ENCODE measurements around the gene UBLCP1. TPM values are rescaled to one million over a fixed set of nuclear protein-coding genes. Genes with fewer than 3 reads are reported as not detected.

The UBLCP1 gene
- total RNA-seq, 6 donors from 2014 or later = 8.4 to 36.1 (median 24.6) TPM

DNA sequence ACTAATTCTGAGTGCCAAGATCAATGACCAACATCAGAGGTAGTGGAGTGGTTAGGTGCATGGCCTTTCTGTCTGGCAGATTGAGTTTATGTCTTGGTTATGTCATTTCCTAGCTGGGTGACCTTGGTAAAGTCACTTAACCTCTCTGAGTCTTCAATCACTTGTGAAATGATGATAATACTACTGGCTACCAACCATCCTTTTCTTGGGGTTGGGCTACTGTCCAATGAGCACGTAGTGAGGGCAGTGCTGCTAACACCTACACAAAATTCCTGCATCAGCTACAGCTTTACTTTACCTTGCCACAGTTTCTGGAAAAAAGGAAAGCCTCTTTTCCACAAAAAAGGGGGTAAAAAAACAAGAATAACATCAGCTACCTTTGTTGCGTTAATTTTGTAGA lies 54.8 kb downstream of the UBLCP1 start:
- DNase-seq (no peak), ATAC-seq (ENCODE audit: low FRiP score in 2 of 2) (no peak)
- Histone ChIP-seq H3K27ac (no peak overlapping the region), H3K4me3 (no peak overlapping the region), H3K36me3 (no peaks in the 10 kb centered on the region), H3K9me3 (no peaks in the 10 kb centered on the region), H3K4me1 (no peaks in the 10 kb centered on the region), H3K27me3 (no peaks in the 10 kb centered on the region)
- TF ChIP-seq POLR2A (IDR thresholded peaks at IDR 0.05) = no peak
- no peak for TF ChIP-seq POLR2AphosphoS5 (IDR thresholded peaks at IDR 0.05)
- no peak for TF ChIP-seq EP300 (IDR thresholded peaks at IDR 0.05)
- TF ChIP-seq, protein P1, sequence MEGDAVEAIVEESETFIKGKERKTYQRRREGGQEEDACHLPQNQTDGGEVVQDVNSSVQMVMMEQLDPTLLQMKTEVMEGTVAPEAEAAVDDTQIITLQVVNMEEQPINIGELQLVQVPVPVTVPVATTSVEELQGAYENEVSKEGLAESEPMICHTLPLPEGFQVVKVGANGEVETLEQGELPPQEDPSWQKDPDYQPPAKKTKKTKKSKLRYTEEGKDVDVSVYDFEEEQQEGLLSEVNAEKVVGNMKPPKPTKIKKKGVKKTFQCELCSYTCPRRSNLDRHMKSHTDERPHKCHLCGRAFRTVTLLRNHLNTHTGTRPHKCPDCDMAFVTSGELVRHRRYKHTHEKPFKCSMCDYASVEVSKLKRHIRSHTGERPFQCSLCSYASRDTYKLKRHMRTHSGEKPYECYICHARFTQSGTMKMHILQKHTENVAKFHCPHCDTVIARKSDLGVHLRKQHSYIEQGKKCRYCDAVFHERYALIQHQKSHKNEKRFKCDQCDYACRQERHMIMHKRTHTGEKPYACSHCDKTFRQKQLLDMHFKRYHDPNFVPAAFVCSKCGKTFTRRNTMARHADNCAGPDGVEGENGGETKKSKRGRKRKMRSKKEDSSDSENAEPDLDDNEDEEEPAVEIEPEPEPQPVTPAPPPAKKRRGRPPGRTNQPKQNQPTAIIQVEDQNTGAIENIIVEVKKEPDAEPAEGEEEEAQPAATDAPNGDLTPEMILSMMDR (IDR thresholded peaks at IDR 0.05) = no peak
- WGBS, 2 donors = 71% methylated on average over 2 of the region's 2 CpGs

- no peaks in the 10 kb centered on the region for H3K9me3 ChIP-seq
- H3K4me1 ChIP-seq = no peaks in the 10 kb centered on the region
- no peak overlapping the region for H3K4me3 ChIP-seq
- ATAC-seq (ENCODE audit: low FRiP score in 2 of 2) (no peak), DNase-seq (no peak)
- TF ChIP-seq POLR2AphosphoS5 (IDR thresholded peaks at IDR 0.05) (no peak), POLR2A (IDR thresholded peaks at IDR 0.05) (no peak), EP300 (IDR thresholded peaks at IDR 0.05) (no peak)
- TF ChIP-seq, protein P1 (IDR thresholded peaks at IDR 0.05) = no peak
- H3K27ac ChIP-seq = no peak overlapping the region
- H3K36me3 ChIP-seq = no peaks in the 10 kb centered on the region
- no peaks in the 10 kb centered on the region for H3K27me3 ChIP-seq
- 84 to 88% methylated on average over 4 of the region's 4 CpGs for WGBS, 2 donors
Observed at GRCh38 chr5:159318448-159318847, 55.4 kb downstream of the UBLCP1 start.

DNA sequence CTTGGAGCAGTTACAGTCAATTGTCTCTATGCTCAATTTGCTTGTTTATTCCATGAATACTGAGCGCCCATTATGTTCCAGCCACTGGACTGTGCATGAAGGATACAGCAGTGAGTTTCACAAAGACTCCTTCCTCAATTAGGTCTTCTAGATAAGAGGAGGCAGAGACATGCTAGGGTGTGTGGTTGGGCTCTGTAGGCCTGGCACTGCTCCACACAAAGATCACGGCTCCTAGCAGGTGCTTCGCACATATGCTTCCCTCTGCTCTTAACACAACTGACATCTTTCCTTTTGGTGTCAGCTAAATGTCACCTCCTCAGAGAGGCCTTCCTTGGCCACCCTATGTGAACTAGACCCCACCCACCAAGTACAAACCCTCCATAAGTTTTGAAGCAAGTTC lies 56.3 kb downstream of the UBLCP1 start:
- no peaks in the 10 kb centered on the region for H3K27me3 ChIP-seq
- 82 to 89% methylated on average over 1 to 3 of the region's 3 CpGs for WGBS, 2 donors
- no peak overlapping the region for H3K4me3 ChIP-seq
- ATAC-seq (ENCODE audit: low FRiP score in 2 of 2) (no peak), DNase-seq (no peak)
- H3K4me1 ChIP-seq = no peaks in the 10 kb centered on the region
- TF ChIP-seq POLR2A (IDR thresholded peaks at IDR 0.05) = no peak
- no peak for TF ChIP-seq EP300 (IDR thresholded peaks at IDR 0.05)
- TF ChIP-seq POLR2AphosphoS5 (IDR thresholded peaks at IDR 0.05) = no peak
- TF ChIP-seq, protein P1 (IDR thresholded peaks at IDR 0.05) = no peak
- H3K36me3 ChIP-seq = no peaks in the 10 kb centered on the region
- no peak overlapping the region for H3K27ac ChIP-seq
- H3K9me3 ChIP-seq = no peaks in the 10 kb centered on the region

- H3K27ac ChIP-seq = no peak overlapping the region
- no peaks in the 10 kb centered on the region for H3K9me3 ChIP-seq
- H3K4me3 ChIP-seq = no peak overlapping the region
- no peaks in the 10 kb centered on the region for H3K27me3 ChIP-seq
- no peaks in the 10 kb centered on the region for H3K36me3 ChIP-seq
- WGBS, 2 donors = 45 to 48% methylated on average over 2 of the region's 2 CpGs
- no peak for ATAC-seq (ENCODE audit: low FRiP score in 2 of 2)
- no peaks in the 10 kb centered on the region for H3K4me1 ChIP-seq
- TF ChIP-seq EP300 (IDR thresholded peaks at IDR 0.05) = no peak
- TF ChIP-seq POLR2AphosphoS5 (IDR thresholded peaks at IDR 0.05) = no peak
- no peak for TF ChIP-seq POLR2A (IDR thresholded peaks at IDR 0.05)
- TF ChIP-seq, protein P1 (IDR thresholded peaks at IDR 0.05) = no peak
- no peak for DNase-seq
Observed at GRCh38 chr5:159319832-159320231, 56.7 kb downstream of the UBLCP1 start.

- no peak overlapping the region for H3K27ac ChIP-seq
- no peaks in the 10 kb centered on the region for H3K4me1 ChIP-seq
- TF ChIP-seq EP300 (IDR thresholded peaks at IDR 0.05) = no peak
- TF ChIP-seq, protein P1 (IDR thresholded peaks at IDR 0.05) = no peak
- no peak for TF ChIP-seq POLR2A (IDR thresholded peaks at IDR 0.05)
- no peak for TF ChIP-seq POLR2AphosphoS5 (IDR thresholded peaks at IDR 0.05)
- no peak for DNase-seq
- no peak overlapping the region for H3K4me3 ChIP-seq
- no peaks in the 10 kb centered on the region for H3K9me3 ChIP-seq
- no peaks in the 10 kb centered on the region for H3K36me3 ChIP-seq
- no peak for ATAC-seq (ENCODE audit: low FRiP score in 2 of 2)
- WGBS, 2 donors = 90 to 94% methylated on average over 6 of the region's 6 CpGs
- H3K27me3 ChIP-seq = no peaks in the 10 kb centered on the region
Observed at GRCh38 chr5:159322180-159322579, 59.1 kb downstream of the UBLCP1 start.
